Ureter (tissue), 1 donor: ENCODE data around the gene PRMT5. TPM values are rescaled to one million over a fixed set of nuclear protein-coding genes. Genes with fewer than 3 reads are reported as not detected.
A peak's percentile ranks its signal among the peaks of the same experiment; 100 is the strongest.
"Not testable (repeated sequence)": the region's sequence is repeated elsewhere in the genome, so short reads cannot be mapped to it uniquely, and the experiment has no call there.

Experiments used
- DNase-seq: peaks from one replicate; pipeline ENCODE4 v3.0.0-alpha.2; 2020; ENCODE audit warnings: low spot score
- total RNA-seq: library from RNA; stranded (reverse); gene quantifications from one replicate; pipeline ENCODE4 v1.2.4, GENCODE V29; 2023
- donor health status: DM: yes; HTN: yes; CAD: no.

Gene PRMT5
- total RNA-seq, 1 donor from 2014 or later = 80.9 TPM

DNA sequence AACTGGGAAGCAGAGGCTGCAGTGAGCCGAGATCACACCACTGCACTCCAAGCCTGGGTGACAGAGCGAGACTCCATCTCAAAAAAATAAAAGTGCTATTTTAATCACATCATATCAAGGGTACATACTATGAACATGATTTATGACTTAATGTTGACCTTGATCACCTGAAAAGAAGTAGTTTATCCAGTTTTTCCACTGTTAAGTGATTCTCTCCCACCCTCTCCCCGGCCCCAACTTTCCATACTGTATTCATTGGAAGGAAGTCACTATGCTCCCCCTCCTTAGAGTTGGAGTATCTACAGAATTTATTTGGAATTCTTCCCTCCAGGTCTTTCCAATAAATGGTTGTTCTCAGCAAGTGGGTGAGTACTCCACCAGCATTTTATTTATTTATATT lies 3.0 kb upstream of the PRMT5 start:
- no peak for DNase-seq

DNA sequence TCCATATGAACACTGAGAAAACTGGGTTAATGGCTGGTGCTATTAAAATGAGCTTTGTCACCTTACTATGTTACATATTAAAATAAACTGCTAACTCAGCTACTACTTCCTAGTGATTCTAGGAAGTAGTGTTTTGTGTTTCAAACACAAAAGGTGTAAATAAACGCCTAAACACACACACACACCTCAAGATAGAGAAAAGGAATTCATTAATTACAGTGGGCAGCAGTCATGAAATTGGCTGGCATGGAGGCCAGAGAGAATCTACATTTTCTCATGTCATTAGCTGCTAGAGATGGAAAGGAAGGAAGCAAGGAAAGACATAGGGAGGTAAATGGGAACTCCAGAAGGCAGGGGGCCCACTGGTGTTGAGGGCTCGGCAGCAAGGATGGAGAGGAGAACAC lies 787 bp upstream of the PRMT5 start:
- no peak for DNase-seq

DNA sequence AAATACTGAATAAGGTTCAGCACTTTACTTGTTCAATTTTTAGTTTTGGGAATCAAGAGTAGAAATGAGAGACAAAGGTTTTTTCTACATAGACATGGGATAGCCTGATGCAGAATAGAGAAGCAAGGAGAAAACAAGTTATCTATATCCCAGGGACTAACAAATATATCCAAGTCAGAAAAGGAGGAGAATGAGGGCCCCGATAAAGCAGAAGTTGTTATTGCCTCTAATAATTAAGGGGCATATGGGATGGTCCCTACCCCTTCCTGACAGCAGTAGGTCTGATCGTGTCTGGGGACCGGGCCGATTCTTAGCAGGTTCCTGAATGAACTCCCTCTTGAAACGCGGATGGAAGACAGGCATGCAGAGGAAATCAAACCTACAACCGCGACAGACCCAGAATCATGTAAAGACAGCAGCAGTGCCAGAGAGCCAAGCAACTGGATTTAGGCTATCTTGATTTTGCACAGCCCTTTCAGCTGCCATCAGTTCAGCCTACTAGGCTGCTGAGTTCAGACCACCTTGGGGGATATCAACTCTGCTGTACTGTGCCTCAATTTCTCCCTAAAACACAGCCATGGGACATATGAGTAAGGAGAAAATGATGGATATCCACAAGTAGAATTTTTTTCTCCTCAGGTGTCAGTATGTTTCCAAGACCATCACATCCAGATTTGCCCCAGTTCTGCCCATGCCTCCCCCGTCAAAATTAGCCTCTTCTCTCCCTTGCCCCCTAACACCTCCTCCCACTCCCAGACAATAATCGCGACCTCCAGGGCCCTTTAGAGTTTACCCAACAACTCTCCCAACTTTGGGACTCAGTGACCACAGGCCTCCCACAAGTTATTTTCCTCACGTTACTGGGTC lies 706 bp downstream of the PRMT5 start:
- DNase-seq = no peak

DNA sequence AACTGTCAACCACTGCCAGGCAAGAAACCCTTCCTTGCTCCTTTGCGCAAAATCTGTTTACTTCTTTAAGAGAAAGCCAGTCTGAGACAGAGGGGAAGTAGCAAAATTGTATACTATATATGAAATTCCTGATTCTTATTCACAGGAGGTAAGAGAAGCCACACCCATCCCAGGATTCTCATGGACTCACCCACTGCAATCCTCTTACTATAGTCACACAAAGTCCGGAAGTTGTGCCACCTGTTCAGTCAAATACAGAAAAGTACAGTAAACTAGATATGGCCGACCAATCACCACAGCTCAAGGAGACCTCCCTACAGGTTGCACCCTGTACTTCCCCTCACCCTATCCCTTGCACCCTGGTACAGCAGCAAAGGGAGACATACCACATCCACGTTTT lies 2.9 kb downstream of the PRMT5 start:
- DNase-seq = no peak

DNA sequence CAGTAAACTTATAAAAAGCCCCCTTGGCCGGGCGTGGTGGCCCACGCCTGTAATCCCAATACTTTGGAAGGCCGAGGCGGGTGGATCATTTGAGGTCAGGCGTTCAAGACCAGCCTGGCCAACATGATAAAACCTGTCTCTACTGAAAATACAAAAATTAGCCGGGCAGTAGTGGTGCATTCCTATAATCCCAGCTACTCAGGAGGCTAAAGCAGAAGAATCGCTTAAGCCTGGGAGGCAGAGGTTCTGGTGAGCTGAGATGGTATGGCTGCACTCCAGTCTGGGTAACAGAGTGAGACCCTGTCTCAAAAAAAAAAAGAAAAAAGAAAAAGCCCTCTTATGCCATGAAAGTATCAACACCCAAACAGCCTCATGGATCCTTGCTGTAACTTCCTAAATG lies 3.7 kb downstream of the PRMT5 start:
- DNase-seq = no peak

DNA sequence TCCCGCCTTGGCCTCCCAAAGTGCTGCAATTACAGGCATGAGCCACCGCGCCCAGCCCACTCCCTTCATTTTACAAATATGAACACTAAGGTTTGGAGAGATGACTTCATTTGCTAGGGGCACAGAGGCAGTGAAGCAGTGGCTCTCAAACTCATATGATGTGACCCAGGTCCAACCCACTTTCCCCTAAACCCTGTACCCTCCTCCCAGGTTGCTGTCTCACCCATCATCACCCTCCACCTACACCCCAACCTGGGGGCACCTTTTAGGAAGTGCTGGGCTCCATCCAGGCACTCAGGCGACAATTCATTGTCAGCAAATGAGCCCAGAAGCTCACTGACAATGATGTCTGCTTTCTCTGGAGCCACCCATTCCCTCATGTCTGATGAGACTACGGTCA lies 5.4 kb downstream of the PRMT5 start:
- no peak for DNase-seq

DNA sequence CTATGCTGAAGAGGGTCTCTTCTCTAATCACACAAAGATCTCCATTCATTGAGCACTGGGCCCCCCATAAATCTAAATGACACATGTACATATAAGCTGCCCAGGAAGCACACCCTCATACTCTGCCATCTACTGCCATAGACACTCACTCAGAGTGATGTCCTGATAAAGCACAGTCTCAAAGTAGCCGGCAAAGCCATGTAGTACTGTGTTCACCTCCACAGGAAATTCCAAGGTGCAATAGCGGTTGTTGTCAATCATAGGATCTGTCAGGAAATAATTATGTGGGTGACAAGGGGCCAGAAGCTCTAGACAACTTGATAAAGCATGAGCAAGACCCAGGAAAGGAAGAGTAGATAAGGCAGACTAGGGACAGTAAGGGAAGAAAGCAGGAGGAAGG lies 6.9 kb downstream of the PRMT5 start:
- DNase-seq = no peak

DNA sequence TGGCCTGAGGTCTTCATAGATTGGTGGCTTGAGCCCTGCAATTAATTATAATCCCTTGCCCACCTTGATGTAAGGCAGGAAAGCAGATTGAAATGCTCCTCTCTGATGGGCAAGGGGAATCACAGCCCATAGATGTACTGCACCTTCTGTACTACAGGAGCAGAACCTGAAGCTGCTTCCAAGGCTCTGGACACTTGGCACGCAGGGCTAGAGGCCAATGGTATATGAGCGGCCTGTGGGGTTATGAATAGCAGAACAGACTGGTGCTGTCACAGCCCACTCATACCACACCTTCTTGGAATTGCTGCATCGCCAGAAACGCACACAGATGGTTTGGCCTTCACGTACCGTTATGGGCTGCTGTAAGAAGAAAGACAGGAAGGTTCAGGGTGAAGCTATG lies 8.5 kb downstream of the PRMT5 start:
- DNase-seq = no peak

DNA sequence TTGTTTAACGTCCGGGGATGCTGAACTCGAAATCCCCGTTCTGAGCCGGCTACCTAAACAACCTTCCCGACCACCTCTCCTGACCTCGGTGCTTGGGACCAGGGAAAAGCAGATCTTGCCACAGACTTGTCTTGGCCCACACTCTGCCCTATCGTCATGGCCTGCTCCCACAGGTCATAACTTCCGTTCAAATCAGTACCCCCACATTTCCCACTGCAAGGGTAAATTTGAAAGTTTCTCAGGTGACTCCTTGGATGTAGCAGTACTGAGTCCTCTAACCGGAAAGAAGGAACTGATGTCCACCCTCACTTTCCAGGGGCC lies 9.6 kb downstream of the PRMT5 start:
- no peak for DNase-seq

DNA sequence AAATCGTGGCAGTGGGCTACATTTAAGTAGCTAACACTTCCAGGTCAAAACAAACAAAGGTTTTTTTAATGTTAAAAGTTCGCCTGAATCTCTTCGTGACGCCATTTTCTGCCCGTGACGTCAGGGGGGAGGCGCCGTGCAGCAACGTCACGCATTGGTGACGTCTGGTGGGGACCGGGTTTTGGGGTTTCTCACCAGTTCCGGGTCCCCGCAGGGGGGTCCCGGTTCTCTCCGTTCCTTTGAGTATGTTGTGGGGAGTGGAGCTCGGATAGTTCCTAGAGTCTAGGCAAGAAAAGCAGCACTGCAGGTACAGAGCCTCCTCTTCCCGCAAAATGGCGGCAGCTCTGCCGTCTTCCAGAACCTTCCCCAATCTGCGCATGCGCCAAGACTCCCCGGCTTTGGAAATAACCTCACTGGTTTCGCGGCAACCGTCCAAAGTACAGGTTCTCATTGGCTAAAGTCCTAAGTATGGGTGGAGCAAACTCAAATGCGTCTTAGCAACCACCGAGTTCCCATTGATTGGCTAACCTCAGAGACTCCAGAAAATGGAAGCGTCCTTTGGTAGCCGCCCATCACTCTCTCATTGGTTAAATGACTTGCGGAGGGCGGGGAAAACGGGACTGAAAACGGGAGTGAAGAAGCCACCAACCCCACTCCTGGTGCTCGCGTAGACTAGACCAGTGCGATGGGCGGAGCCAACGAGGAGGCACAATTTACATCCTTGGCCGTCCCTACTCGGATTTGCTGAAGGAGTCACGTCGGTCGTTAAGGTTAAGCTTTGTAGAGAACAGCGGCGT lies 10.2 kb downstream of the PRMT5 start, which contains the start of gene RBM23:
TSS of gene RBM23 (minus strand) at position 346 of the 797 bp plus-strand sequence.
- peak; percentile 100 for DNase-seq

DNA sequence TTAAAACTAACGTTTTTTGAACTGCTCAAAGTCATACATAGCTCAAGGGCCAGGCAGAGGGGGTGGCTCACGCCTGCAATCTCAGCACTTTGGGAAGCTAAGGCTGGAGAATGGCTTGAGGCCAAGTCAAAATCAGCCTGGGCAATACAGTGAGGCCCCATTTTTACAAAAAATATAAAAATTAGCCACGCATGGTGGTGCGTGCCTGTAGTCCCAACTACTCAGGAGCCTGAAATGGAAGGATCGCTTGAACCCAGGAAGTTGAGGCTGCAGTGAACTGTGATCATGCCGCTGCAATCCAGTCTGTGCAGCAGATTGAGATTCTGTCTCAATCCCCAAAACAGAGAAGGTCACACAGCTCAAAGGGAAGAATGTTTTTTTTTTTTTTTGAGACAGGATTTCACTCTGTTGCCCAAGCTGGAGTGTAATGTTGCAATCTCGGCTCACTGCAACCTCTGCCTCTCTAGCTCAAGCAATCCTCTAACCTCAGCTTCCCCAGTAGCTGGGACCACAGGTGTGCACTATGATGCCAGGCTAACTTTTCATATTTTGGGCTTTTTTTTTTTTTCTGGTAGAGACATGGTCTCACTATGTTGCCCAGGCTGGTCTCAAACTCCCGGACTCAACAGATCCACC lies 13.2 kb downstream of the PRMT5 start:
- no peak for DNase-seq

DNA sequence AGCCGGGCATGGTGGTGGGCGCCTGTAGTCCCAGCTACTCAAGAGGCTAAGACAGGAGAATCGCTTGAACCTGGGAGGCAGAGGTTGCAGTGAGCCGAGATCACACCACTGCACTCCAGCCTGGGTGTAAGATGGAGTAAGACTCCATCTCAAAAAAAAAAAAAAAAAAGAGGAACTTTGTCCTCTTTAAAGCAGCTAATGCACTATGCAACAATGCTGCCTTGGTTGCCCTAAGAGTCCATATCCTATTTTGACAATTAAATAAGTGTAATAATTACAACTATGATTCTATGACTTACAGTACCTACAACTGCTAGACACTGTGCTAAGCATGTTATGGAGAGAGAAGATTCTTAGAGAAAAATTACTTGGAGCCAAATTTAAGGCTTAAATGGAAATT lies 14.3 kb downstream of the PRMT5 start:
- not testable (repeated sequence) for DNase-seq

DNA sequence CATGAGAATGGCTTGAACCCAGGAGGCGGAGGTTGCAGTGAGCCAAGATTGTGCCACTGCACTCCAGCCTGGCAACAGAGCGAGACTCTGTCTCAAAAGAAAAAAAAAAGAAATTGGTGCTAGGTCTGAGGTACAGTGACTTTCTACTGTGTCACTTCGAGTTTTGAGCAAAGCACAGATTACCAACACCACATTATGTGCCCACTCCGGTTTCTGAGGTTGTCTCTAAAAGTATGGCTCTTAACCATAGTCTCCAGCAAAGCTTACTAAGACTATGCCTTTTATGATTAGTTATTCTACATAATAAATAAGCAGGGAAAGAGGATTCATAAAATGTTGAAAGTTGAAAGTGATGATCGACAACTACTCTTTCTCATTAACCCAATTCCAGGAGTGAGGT lies 18.3 kb downstream of the PRMT5 start:
- no peak for DNase-seq

DNA sequence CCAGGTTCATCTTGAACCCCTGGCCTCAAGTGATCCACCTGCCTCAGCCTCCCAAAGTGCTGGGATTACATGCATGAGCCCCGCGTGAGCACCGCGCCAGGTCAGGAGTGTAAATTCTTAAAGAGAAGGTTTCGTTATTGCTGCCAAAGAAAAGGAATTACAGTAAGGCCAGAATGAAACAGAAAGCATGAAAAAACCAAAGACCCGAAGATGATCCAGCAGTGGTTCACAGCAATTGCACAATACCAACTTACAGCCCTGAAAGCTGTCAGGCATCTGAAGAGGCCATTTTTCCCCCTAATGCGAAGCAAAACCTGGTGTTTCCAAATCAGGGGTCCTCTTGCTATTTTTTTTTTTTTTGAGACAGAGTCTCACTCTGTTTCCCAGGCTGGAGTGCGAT lies 20.6 kb downstream of the PRMT5 start:
- no peak for DNase-seq

DNA sequence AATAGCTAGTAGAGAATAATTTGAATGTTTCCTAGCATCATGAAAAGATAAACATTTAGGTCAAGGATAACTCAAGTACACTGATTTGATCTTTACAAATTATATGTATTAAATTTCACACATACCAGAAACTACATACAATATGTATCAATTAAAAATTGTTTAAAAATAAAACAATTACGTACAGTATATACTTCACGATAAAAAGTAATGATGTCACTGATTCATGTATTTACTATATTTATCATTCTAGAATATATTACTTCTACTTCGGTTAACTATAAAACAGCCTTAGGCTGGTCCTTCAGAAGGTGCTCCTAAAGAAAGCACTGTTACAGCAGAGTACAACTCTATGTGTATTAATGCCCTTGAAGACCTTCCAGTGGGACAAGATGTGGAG lies 21.7 kb downstream of the PRMT5 start:
- DNase-seq = no peak

DNA sequence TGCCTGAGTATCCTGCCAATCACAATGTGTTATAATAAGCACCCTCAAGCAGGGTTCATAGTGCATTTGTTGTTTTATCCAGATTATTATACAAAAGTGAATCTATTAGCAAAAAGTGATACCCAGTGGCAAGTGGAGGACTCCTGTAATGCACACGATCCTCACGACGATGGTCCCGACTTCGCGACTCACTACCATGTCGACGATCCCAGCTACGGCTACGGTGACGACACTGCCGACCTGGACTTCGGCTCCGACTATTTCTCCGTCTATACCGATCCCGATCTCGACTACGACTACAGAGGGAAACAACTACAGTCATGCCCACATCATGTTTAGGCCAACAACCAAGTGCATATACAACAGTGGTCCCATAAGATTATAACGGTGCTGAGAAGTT lies 23.1 kb downstream of the PRMT5 start:
- DNase-seq = no peak

DNA sequence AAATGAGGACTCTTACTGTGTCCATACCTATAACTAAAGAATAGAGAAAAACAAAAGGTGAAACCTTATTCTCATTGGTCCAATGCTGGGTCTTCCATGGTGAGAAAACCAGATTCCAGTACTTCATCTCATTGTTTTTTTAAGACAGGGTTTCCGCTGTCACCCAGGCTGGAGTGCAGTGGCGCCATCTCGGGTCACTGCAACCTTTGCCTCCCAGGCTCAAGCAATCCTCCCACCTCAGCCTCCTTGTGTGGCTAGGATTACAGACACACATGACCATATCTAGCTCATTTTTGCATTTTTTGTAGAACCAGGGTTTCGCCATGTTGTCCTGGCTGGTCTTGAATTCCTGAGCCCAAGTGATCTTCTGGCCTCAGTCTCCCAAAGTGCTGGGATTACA lies 23.5 kb downstream of the PRMT5 start:
- no peak for DNase-seq

DNA sequence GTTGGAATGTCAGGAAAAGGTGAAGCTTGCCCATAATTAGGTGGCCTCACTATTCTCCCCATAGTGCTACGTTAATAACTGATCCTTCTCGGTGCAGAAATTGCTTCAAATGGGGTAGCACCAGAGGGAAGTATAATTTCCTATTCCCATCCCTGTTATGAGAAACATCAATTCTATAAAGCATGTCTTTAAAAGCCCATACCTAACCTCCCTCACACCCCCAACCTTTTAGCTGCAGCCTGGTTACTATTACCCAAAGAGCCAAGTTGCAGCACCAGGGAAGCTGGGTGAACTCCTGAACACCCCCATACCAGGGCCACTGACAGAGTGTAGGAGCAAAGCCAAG lies 25.5 kb downstream of the PRMT5 start:
- DNase-seq = no peak

DNA sequence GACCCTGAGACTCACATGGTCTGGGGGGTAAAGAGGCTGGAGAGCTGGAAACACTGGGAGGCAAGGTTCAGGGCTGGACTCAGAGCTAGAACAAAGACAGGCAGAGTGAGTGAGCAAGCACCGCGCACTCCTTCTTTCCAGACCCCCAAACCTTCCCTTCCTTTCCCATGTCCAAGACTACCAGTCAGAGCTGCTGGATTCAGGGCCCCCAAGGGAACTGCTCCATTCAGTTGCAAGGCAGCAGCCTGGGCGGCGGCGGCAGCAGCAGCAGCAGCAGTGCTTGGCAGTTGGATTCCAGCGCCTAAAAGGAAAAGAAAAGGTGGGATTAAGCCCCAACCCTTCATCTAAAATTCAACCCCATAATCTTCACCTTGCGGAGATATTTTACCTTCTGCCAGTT lies 27.4 kb downstream of the PRMT5 start:
- DNase-seq = no peak

DNA sequence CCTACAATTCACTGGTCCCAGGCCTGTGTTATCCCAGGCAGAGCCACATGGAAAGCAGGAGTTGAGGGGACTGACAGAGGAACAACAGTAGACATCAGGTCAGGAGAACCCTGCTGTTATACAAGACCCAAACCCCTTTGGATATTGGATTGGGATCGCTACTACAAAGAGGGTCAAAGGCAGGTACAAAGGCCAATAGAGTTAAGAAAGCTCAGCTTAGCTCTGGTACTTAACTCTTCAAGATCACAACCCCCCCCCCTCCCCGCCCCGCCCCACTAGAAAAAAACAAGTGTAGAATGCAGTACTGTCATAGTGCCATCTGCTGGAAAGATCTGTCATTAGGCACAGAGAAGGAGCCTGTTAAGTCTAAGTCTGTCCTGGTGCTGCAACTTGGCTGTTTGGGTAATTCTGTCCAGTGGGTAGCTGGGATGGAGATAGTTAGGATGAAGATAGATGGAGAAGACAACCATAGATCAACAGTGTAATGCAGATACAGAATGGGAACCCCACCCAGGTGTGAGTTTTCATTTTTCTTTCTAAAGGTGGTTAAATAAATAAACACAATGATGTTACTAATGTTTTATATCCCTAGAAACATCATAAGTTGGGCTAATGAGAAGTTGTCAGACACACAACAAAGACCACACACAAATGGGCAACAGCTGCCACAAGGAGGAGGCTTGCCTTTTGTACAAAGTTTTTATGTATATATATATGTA lies 28.9 kb downstream of the PRMT5 start:
- DNase-seq = no peak

DNA sequence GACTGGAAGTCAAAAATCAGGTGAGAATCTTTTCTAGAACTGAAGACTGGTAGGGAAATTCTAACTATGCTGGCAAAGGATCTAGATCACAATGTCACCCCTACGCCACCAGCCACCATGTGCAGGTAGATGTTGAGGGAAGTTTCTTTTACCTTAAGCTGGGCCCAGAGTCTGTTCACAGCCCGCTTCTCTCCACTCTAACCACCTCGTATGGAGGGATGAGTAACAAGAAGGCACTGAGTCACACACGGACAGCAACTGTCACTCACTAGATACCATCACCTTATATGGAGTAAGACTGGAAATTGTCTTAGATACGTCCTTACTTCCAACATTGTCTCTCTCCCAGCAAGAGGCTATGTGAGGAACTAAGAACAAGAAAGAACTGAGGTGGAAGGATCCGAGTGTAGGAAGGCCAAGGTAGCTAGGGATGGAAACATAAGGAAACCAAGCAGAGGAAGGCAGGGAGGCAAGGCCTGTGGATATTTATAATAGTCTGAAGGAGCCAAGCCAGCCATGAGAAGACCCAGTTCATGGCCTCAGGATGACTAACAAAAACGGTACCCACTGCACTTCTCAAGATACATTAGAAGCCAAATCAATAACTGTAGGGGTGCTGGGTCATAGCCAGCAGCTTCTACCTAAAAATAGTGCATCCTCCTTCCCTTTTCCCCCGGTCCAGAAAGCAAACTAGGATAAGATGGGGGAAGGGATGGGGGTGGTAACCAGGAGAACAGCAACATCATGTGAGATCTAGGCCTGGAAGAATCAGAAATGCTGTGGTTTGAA lies 30.7 kb downstream of the PRMT5 start:
- no peak for DNase-seq
